Esophagus squamous epithelium (tissue), 5 donors: ENCODE measurements around the gene KLF5. TPM values are rescaled to one million over a fixed set of nuclear protein-coding genes. Genes with fewer than 3 reads are reported as not detected.
A peak's percentile ranks its signal among the peaks of the same experiment; 100 is the strongest.

ENCODE experiments used
- DNase-seq: peaks from one replicate; lab custom pipeline; 2025; lab: John Stamatoyannopoulos, UW
- H3K27ac ChIP-seq, 4 donors: fragments of 200-600 bp; sonication (generic); one replicate each; pipeline ENCODE4 v1.5.1; 2016 to 2019; ENCODE audit warnings: mild to moderate bottlenecking in 1 of 4
- H3K27me3 ChIP-seq, 4 donors: fragments of 200-600 bp; sonication (generic); 1 replicate in 3 of 4; 2 replicates in 1 of 4; pipeline versions ENCODE4 v1.5.1 to v1.6.0; 2017 to 2021; ENCODE audit warnings: antibody characterized with exemption in 1 of 4
- H3K36me3 ChIP-seq, 3 donors: fragments of 200-600 bp; sonication (generic); one replicate each; pipeline ENCODE4 v1.5.1; 2016 to 2019
- H3K4me1 ChIP-seq, 3 donors: fragments of 200-600 bp; sonication (generic); one replicate each; pipeline ENCODE4 v1.5.1; 2017 to 2019
- H3K4me3 ChIP-seq, 4 donors: fragments of 200-600 bp; sonication (generic); 1 replicate in 3 of 4; 2 replicates in 1 of 4; pipeline ENCODE4 v1.5.1; 2016 to 2019; ENCODE audit warnings: mild to moderate bottlenecking in 2 of 4, moderate library complexity in 1 of 4
- H3K9me3 ChIP-seq, 3 donors: fragments of 200-600 bp; sonication (generic); one replicate each; pipeline ENCODE4 v1.5.1; 2016 to 2019
- CTCF ChIP-seq, 6 experiments: fragments of 450-650 bp in 4 of 6; fragments of 200-600 bp in 2 of 6; sonication (generic) in 2 of 6; IDR thresholded peaks; one replicate each; pipeline ENCODE4 v1.5.1; 2016 to 2019; ENCODE audit warnings: antibody characterized with exemption in 6 of 6, mild to moderate bottlenecking in 4 of 6, moderate library complexity in 4 of 6
- POLR2A ChIP-seq, 4 donors: fragments of 450-650 bp; IDR thresholded peaks; one replicate each; pipeline ENCODE4 v1.6.1; 2017; ENCODE audit warnings: antibody characterized with exemption in 4 of 4, mild to moderate bottlenecking in 4 of 4, moderate library complexity in 3 of 4
- WGBS, 2 donors: methylation state at CpG; one replicate each; pipeline ENCODE4 v1.1.5; 2018; 5-methylcytosine and 5-hydroxymethylcytosine counted together
- intact Hi-C: fragments of 100-400 bp; cut with DNase I; formaldehyde crosslinking; loops from one replicate; pipeline ENCODE4 v1.15.0; 2022
- total RNA-seq, 4 donors: library from RNA; depleted of rRNA; stranded (reverse); fragments of >200 nt; gene quantifications; one replicate each; pipeline ENCODE4 v1.1.0, GENCODE V29; 2016
- donor health status: DM: yes; HTN: yes; CAD: no.

Gene KLF5
- total RNA-seq, 4 donors from 2014 or later: 181 to 271 (median 230) TPM

DNA sequence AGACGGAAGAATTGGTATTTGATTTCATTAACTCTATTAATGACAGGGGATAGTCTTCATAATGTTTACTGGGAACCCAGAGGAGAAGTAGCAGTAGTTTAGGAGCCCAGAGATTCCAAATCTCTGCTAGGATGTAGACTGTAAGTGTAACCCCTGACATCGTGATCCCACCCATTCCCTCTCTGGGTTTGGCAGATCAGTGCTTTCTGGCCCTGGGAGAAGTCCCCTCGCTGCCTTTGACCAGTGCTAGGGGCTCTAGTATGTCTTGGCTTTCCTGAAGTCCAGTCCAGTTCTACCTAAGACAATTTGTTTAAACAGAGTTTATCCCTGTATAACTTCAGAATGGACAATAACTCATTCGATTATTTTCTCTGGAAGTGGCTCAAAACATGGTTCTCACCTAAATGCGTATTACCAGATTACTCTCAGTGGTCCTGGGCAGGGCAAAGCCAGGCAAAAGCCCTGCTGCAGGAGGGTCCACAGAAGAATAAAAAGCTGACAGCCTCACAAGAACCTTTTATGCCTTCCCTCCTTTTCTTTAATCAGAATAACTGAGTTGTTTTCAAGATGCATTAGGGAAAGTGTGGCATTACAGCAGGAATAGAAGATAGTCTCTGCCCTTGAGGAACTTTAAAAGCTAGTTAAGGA is 11.8 kb downstream of the KLF5 start:
- no peak for TF ChIP-seq CTCF (IDR thresholded peaks at IDR 0.05)
- no peak for TF ChIP-seq POLR2A (IDR thresholded peaks at IDR 0.05)
- no peak for DNase-seq
- intact Hi-C loops: no loop called here
- H3K4me1 ChIP-seq: peaks cover 0 to 94% (median 0%) of the 10 kb centered on the region in 3 donors
- H3K27ac ChIP-seq: peak overlapping the region in 3 of 4 donors; percentile 38 to 97 (median 58)
- peaks cover 0 to 70% (median 5%) of the 10 kb centered on the region in 3 donors for H3K36me3 ChIP-seq
- no peaks in the 10 kb centered on the region for H3K9me3 ChIP-seq
- H3K27me3 ChIP-seq: no peaks in the 10 kb centered on the region
- 71 to 79% methylated on average over 5 of the region's 5 CpGs for WGBS, 2 donors
- H3K4me3 ChIP-seq: peak overlapping the region in 2 of 4 donors; percentile 12 to 28

- peaks cover 0 to 85% (median 0%) of the 10 kb centered on the region in 3 donors for H3K4me1 ChIP-seq
- H3K27me3 ChIP-seq: no peaks in the 10 kb centered on the region
- intact Hi-C loops: no loop called here
- H3K27ac ChIP-seq: peak overlapping the region; percentile 37 to 97 (median 60)
- WGBS, 2 donors: 52 to 60% methylated on average over 10 of the region's 10 CpGs
- H3K9me3 ChIP-seq: no peaks in the 10 kb centered on the region
- peak overlapping the region in 3 of 4 donors; percentile 9 to 34 (median 28) for H3K4me3 ChIP-seq
- H3K36me3 ChIP-seq: peaks cover 0 to 73% (median 5%) of the 10 kb centered on the region in 3 donors
- no peak for DNase-seq
- TF ChIP-seq POLR2A (IDR thresholded peaks at IDR 0.05) (no peak), CTCF (IDR thresholded peaks at IDR 0.05) (no peak)
Measured at GRCh38 chr13:73072239-73072900, 13.6 kb downstream of the KLF5 start.

- Histone ChIP-seq H3K36me3 (peaks cover 0 to 73% (median 3%) of the 10 kb centered on the region in 3 donors), H3K27ac (peak overlapping the region; percentile 26 to 97 (median 52)), H3K4me3 (peak overlapping the region in 3 of 4 donors; percentile 9 to 34 (median 28)), H3K9me3 (no peaks in the 10 kb centered on the region), H3K27me3 (no peaks in the 10 kb centered on the region), H3K4me1 (peaks cover 0 to 82% (median 0%) of the 10 kb centered on the region in 3 donors)
- DNase-seq: no peak
- 33 to 45% methylated on average over 3 of the region's 3 CpGs for WGBS, 2 donors
- intact Hi-C loops: no loop called here
- TF ChIP-seq POLR2A (IDR thresholded peaks at IDR 0.05) (no peak), CTCF (IDR thresholded peaks at IDR 0.05) (no peak)
Measured at GRCh38 chr13:73073050-73073449, 14.2 kb downstream of the KLF5 start.

DNA sequence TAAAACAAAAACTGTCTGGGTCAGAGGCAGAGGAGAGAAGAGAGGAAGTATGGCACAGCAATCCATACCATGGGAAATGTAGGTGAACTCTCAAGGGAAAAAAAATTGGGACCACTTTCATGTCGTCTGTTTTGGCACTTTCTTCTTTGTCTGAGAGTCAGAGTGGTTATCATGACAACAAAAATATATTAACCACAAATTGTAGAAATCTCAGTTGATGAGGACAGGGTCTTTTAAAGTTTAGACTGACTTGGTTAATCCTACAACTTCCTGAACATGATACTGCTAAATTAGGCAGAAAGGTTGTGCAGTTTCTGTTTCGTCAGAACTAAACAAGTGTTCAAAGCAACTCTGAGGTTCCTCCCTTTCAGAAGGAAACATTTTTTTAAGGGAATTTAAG is 15.2 kb downstream of the KLF5 start:
- 12 to 37% methylated on average over 2 of the region's 2 CpGs for WGBS, 2 donors
- Histone ChIP-seq H3K36me3 (peaks cover 0 to 67% (median 0%) of the 10 kb centered on the region in 3 donors), H3K4me1 (peaks cover 0 to 73% (median 0%) of the 10 kb centered on the region in 3 donors), H3K9me3 (no peaks in the 10 kb centered on the region), H3K27me3 (no peaks in the 10 kb centered on the region), H3K27ac (peak overlapping the region in 3 of 4 donors; percentile 26 to 97 (median 68)), H3K4me3 (no peak overlapping the region)
- intact Hi-C loops: no loop called here
- no peak for TF ChIP-seq POLR2A (IDR thresholded peaks at IDR 0.05)
- TF ChIP-seq CTCF (IDR thresholded peaks at IDR 0.05): no peak
- no peak for DNase-seq

GRCh38 chr13:73074926-73075325 is 16.1 kb downstream of the KLF5 start:
- Histone ChIP-seq H3K4me1 (peaks cover 0 to 64% (median 0%) of the 10 kb centered on the region in 3 donors), H3K36me3 (peaks cover 0 to 59% (median 0%) of the 10 kb centered on the region in 3 donors), H3K27ac (peak overlapping the region in 3 of 4 donors; percentile 5 to 97 (median 68)), H3K27me3 (no peaks in the 10 kb centered on the region), H3K4me3 (no peak overlapping the region), H3K9me3 (no peaks in the 10 kb centered on the region)
- DNase-seq: no peak
- intact Hi-C loops: no loop called here
- TF ChIP-seq POLR2A (IDR thresholded peaks at IDR 0.05): no peak
- no peak for TF ChIP-seq CTCF (IDR thresholded peaks at IDR 0.05)
- 45 to 89% methylated on average over 1 of the region's 1 CpG for WGBS, 2 donors
